HCT116 (cell line): ENCODE data around the gene DTNB. TPM values are rescaled to one million over a fixed set of nuclear protein-coding genes. Genes with fewer than 3 reads are reported as not detected.

Source experiments
- ATAC-seq: fragments of 200-7000 bp; cut with Tn5 transposase; 2 replicates; pipeline ENCODE4 v1.9.1; 2020; ENCODE audit warnings: mild to moderate bottlenecking, moderate library complexity
- BruUV-seq: library from RNA; stranded (reverse); fragments of 400-500 nt; replicated peaks from 2 replicates; lab custom pipeline; 2021; lab: Mats Ljungman, UMichigan
- CTCF ChIA-PET: fragments of 300-600 bp; sonication (Branson Sonifier 250); formaldehyde crosslinking; loops from one replicate; lab custom pipeline; 2021; ENCODE audit warnings: antibody characterized with exemption; lab: Charles Lee
- POLR2A ChIA-PET: fragments of 300-600, 350-600 bp; sonication (Branson Sonifier 250); formaldehyde crosslinking; loops from one replicate; lab custom pipeline; 2021; ENCODE audit warnings: antibody characterized with exemption; lab: Charles Lee
- RAD21 ChIA-PET, 2 experiments: fragments of 300-600 bp; sonication (Branson Sonifier 250); formaldehyde crosslinking; loops; one replicate each; lab custom pipeline; 2023; ENCODE audit warnings: low total read pairs in 2 of 2; ENCODE audit not compliant: uncharacterized antibody in 2 of 2, unreplicated experiment in 2 of 2, low non-redundant PET in 1 of 2; lab: Charles Lee
- DNase-seq: peaks from one replicate; pipeline ENCODE4 v3.0.0-alpha.2; 2010; ENCODE audit warnings: low read depth, low spot score
- H2AFZ ChIP-seq: fragments of 200-600 bp; shearing (Covaris generic), sonication (generic); 2 replicates; pipeline ENCODE4 v1.6.1; 2017; ENCODE audit warnings: low read depth, mixed run types, mixed read lengths, antibody characterized with exemption, low read length; ENCODE audit not compliant: poor library complexity, severe bottlenecking
- H3K27ac ChIP-seq: 2 replicates; pipeline ENCODE4 v1.5.1; 2012; ENCODE audit warnings: low read depth, low read length
- H3K27me3 ChIP-seq: fragments of 200-600 bp; sonication (generic); 2 replicates; pipeline ENCODE4 v1.6.1; 2016; ENCODE audit warnings: mixed run types, low read length, mixed read lengths; ENCODE audit not compliant: insufficient read depth
- H3K36me3 ChIP-seq, 2 experiments: fragments of 200-500 bp in 1 of 2; fragments of 200-600 bp in 1 of 2; sonication (Bioruptor generic) in 1 of 2; sonication (generic) in 1 of 2; 2 replicates each; pipeline versions ENCODE4 v1.5.1 to v1.6.1; 2014 to 2016; ENCODE audit warnings: low read length in 2 of 2, inconsistent platforms in 1 of 2, mixed read lengths in 1 of 2, mixed run types in 1 of 2; ENCODE audit not compliant: insufficient read depth in 2 of 2, control insufficient read depth in 1 of 2
- H3K4me1 ChIP-seq, 2 experiments: fragments of 200-600 bp in 1 of 2; sonication (generic) in 1 of 2; 2 replicates each; pipeline versions ENCODE4 v1.5.1 to v1.6.1; 2012 to 2017; ENCODE audit warnings: low read length in 2 of 2, inconsistent platforms in 1 of 2, mild to moderate bottlenecking in 1 of 2, mixed read lengths in 1 of 2, mixed run types in 1 of 2, moderate library complexity in 1 of 2; ENCODE audit not compliant: insufficient read depth in 2 of 2, control insufficient read depth in 1 of 2
- H3K4me2 ChIP-seq: fragments of 200-600 bp; sonication (generic); 2 replicates; pipeline ENCODE4 v1.6.1; 2017; ENCODE audit warnings: mixed run types, low read length, mixed read lengths
- H3K4me3 ChIP-seq, 2 experiments: fragments of 200-600 bp in 1 of 2; sonication (generic) in 1 of 2; replicated peaks in 1 of 2; 2 replicates each; pipeline ENCODE4 v1.5.1; 2011 to 2016; ENCODE audit warnings: low read length in 2 of 2, control low read depth in 1 of 2, low read depth in 1 of 2, mild to moderate bottlenecking in 1 of 2, mixed read lengths in 1 of 2, mixed run types in 1 of 2
- H3K79me2 ChIP-seq: fragments of 200-600 bp; sonication (generic); 2 replicates; pipeline ENCODE4 v1.6.1; 2017; ENCODE audit warnings: mild to moderate bottlenecking, mixed run types, low read length, moderate library complexity, mixed read lengths; ENCODE audit not compliant: insufficient read depth
- H3K9ac ChIP-seq: fragments of 200-600 bp; sonication (generic); 2 replicates; pipeline ENCODE4 v1.6.1; 2016; ENCODE audit warnings: low read length, mixed read lengths
- H3K9me2 ChIP-seq: fragments of 200-600 bp; sonication (generic), shearing (Covaris generic); 2 replicates; pipeline ENCODE4 v1.6.1; 2017; ENCODE audit warnings: mixed run types, mild to moderate bottlenecking, moderate library complexity; ENCODE audit not compliant: insufficient read depth
- H3K9me3 ChIP-seq, 2 experiments: fragments of 200-500 bp in 1 of 2; fragments of 200-600 bp in 1 of 2; sonication (Bioruptor generic) in 1 of 2; sonication (generic) in 1 of 2; 2 replicates each; pipeline ENCODE4 v1.6.1; 2014 to 2017; ENCODE audit warnings: low read length in 2 of 2, mixed read lengths in 2 of 2, inconsistent platforms in 1 of 2, low read depth in 1 of 2, mild to moderate bottlenecking in 1 of 2, mixed run types in 1 of 2, moderate library complexity in 1 of 2; ENCODE audit not compliant: control insufficient read depth in 1 of 2, insufficient read depth in 1 of 2
- H4K20me1 ChIP-seq: fragments of 200-600 bp; sonication (generic), shearing (Covaris generic); 2 replicates; pipeline ENCODE4 v1.6.1; 2017; ENCODE audit warnings: mixed run types, mild to moderate bottlenecking, moderate library complexity; ENCODE audit not compliant: insufficient read depth
- CBX3 ChIP-seq: IDR thresholded peaks from 2 replicates; pipeline ENCODE4 v1.6.1; 2012; ENCODE audit warnings: low read depth
- EGR1 ChIP-seq: IDR thresholded peaks from 2 replicates; pipeline ENCODE4 v1.6.1; 2012; ENCODE audit warnings: low read depth
- ELF1 ChIP-seq: IDR thresholded peaks from 2 replicates; pipeline ENCODE4 v1.6.1; 2012; ENCODE audit warnings: low read depth, borderline replicate concordance
- EZH2 ChIP-seq: fragments of 200-600 bp; sonication (generic); IDR thresholded peaks from 2 replicates; pipeline ENCODE4 v1.6.1; 2017; ENCODE audit warnings: antibody characterized with exemption, mixed run types
- JUND ChIP-seq: IDR thresholded peaks from 2 replicates; pipeline ENCODE4 v1.6.1; 2012
- POLR2A ChIP-seq: IDR thresholded peaks from 2 replicates; pipeline ENCODE4 v1.7.0; 2011; ENCODE audit warnings: borderline replicate concordance; ENCODE audit not compliant: insufficient read depth, insufficient read length; ENCODE audit errors: extremely low read depth
- POLR2AphosphoS5 ChIP-seq: IDR thresholded peaks from 2 replicates; pipeline ENCODE4 v1.6.1; 2011; ENCODE audit warnings: mild to moderate bottlenecking, low read depth, low read length, moderate library complexity
- REST ChIP-seq: IDR thresholded peaks from 2 replicates; pipeline ENCODE4 v1.6.1; 2012; ENCODE audit warnings: low read depth
- TCF7L2 ChIP-seq: IDR thresholded peaks from 2 replicates; pipeline ENCODE4 v1.7.0; 2011; ENCODE audit warnings: borderline replicate concordance, inconsistent platforms; ENCODE audit not compliant: insufficient read depth, insufficient read length; ENCODE audit errors: extremely low read depth
- ZFX ChIP-seq: fragments of 450-650 bp; IDR thresholded peaks from 2 replicates; pipeline ENCODE4 v1.6.1; 2017
- intact Hi-C: fragments of 100-400 bp; cut with micrococcal nuclease; formaldehyde crosslinking; loops from 2 replicates; pipeline ENCODE4 v1.10.0; 2022
- total RNA-seq: library from RNA; stranded (reverse); gene quantifications from one replicate; pipeline ENCODE4 v1.2.1, GENCODE V29; 2021; ENCODE audit not compliant: unreplicated experiment

DTNB gene
- total RNA-seq, 1 experiment from 2014 or later: 30.2 TPM

- DNase-seq: no peak
- no peak for TF ChIP-seq EGR1
- TF ChIP-seq TCF7L2: no peak
- no peak for TF ChIP-seq JUND
- TF ChIP-seq REST: no peak
- TF ChIP-seq POLR2A: no peak
- TF ChIP-seq ZFX: no peak
- TF ChIP-seq POLR2AphosphoS5: no peak
- TF ChIP-seq EZH2: no peak
- no peak for TF ChIP-seq ELF1
- no peak for TF ChIP-seq CBX3
- H3K79me2 ChIP-seq: no peaks in the 10 kb centered on the region
- ATAC-seq: no peak
- H3K36me3 ChIP-seq: no peaks in the 10 kb centered on the region
- peaks cover 2 to 3% of the 10 kb centered on the region in 2 experiments; a peak in 1 of 4 replicates for H3K4me1 ChIP-seq
- no peak overlapping the region for H3K27ac ChIP-seq
- no peak overlapping the region for H3K4me2 ChIP-seq
- H2AFZ ChIP-seq: no peak overlapping the region
- H3K9me2 ChIP-seq: no peaks in the 10 kb centered on the region
- RAD21 ChIA-PET: no interaction called here
- H3K27me3 ChIP-seq: no peaks in the 10 kb centered on the region
- POLR2A ChIA-PET: no interaction called here
- no peaks in the 10 kb centered on the region for H3K9me3 ChIP-seq
- no peak overlapping the region for H3K9ac ChIP-seq
- no peak overlapping the region for H3K4me3 ChIP-seq
- CTCF ChIA-PET: no interaction called here
- no TSS peak for BruUV-seq
- H4K20me1 ChIP-seq: no peaks in the 10 kb centered on the region
- intact Hi-C loops: no loop called here
Observed at GRCh38 chr2:25517701-25518100, 155.7 kb downstream of the DTNB start.
